K562 (cell line): Measurements from ENCODE around the gene CENPT. TPM values are rescaled to one million over a fixed set of nuclear protein-coding genes. Genes with fewer than 3 reads are reported as not detected.

ENCODE experiments used
- ARID3B ChIP-seq: fragments of 250-450 bp; sonication (Bioruptor Pico); IDR thresholded peaks from 2 replicates; pipeline ENCODE4 v1.4.0; 2020; ENCODE audit warnings: borderline replicate concordance
- ATF3 ChIP-seq, 2 experiments: fragments of 450-650 bp in 1 of 2; sonication (generic) in 1 of 2; formaldehyde crosslinking in 1 of 2; IDR thresholded peaks in 1 of 2; conservative IDR thresholded peaks in 1 of 2; 2 replicates each; pipeline versions ENCODE4 v1.6.1 to v1.8.1; 2016 to 2023; ENCODE audit warnings: mild to moderate bottlenecking in 2 of 2, moderate library complexity in 2 of 2, inconsistent platforms in 1 of 2, missing genetic modification reagents in 1 of 2
- CBFA2T2 ChIP-seq: fragments of 450-650 bp; conservative IDR thresholded peaks from 2 replicates; pipeline ENCODE4 v1.6.1; 2017; ENCODE audit warnings: mild to moderate bottlenecking
- GTF2A2 ChIP-seq: IDR thresholded peaks from 2 replicates; pipeline ENCODE4 v1.6.1; 2016; ENCODE audit warnings: mild to moderate bottlenecking, missing genetic modification characterization, missing compliant biosample characterization
- HMG20B ChIP-seq: fragments of 250-450 bp; sonication (Bioruptor Pico); IDR thresholded peaks from 2 replicates; pipeline ENCODE4 v1.5.0; 2021; ENCODE audit warnings: mild to moderate bottlenecking
- KAT8 ChIP-seq: fragments of 450-650 bp; IDR thresholded peaks from 2 replicates; pipeline ENCODE4 v1.6.1; 2016; ENCODE audit warnings: low read depth, mild to moderate bottlenecking
- LCOR ChIP-seq: sonication (generic); formaldehyde crosslinking; IDR thresholded peaks from 2 replicates; pipeline ENCODE4 v1.8.0; 2022; ENCODE audit warnings: mild to moderate bottlenecking, missing genetic modification reagents
- MLX ChIP-seq, 2 experiments: fragments of 450-650 bp in 1 of 2; sonication (generic) in 1 of 2; formaldehyde crosslinking; conservative IDR thresholded peaks; 2 replicates each; pipeline versions ENCODE4 v1.4.0 to v1.8.1; 2020 to 2022; ENCODE audit warnings: mild to moderate bottlenecking in 1 of 2, missing genetic modification reagents in 1 of 2
- NCOA1 ChIP-seq: fragments of 450-650 bp; IDR thresholded peaks from 2 replicates; pipeline ENCODE4 v1.6.1; 2016; ENCODE audit warnings: low read depth
- POLR2B ChIP-seq: fragments of 450-650 bp; IDR thresholded peaks from 2 replicates; pipeline ENCODE4 v1.6.1; 2018; ENCODE audit warnings: low read depth; ENCODE audit not compliant: partially characterized antibody
- PRMT5 ChIP-seq: sonication (generic); formaldehyde crosslinking; IDR thresholded peaks from 2 replicates; pipeline ENCODE4 v1.5.0; 2020; ENCODE audit warnings: missing genetic modification reagents
- SIRT6 ChIP-seq: IDR thresholded peaks from one replicate; pipeline ENCODE4 v1.6.1; 2012; ENCODE audit warnings: low read depth, mild to moderate bottlenecking, control low read depth, inconsistent platforms, low read length, moderate library complexity
- USF2 ChIP-seq: sonication (generic); formaldehyde crosslinking; IDR thresholded peaks from 2 replicates; pipeline ENCODE4 v1.5.0; 2020; ENCODE audit warnings: missing genetic modification reagents
- ZNF644 ChIP-seq: fragments of 200-800 bp; sonication (Bioruptor generic); IDR thresholded peaks from 2 replicates; pipeline ENCODE4 v1.6.1; 2016; ENCODE audit warnings: low read depth, missing genetic modification characterization, missing compliant biosample characterization
- ZNF695 ChIP-seq: fragments of 450-650 bp; formaldehyde crosslinking; IDR thresholded peaks from 2 replicates; pipeline ENCODE4 v1.4.0; 2020; ENCODE audit warnings: mild to moderate bottlenecking, moderate library complexity
- ZNF699 ChIP-seq: fragments of 250-450 bp; sonication (Bioruptor Pico); IDR thresholded peaks from 2 replicates; pipeline ENCODE4 v1.8.0; 2021; ENCODE audit warnings: mild to moderate bottlenecking, moderate library complexity; ENCODE audit not compliant: insufficient replicate concordance
- polyA plus RNA-seq, 8 experiments: library from polyadenylated mRNA; depleted of rRNA in 4 of 8; stranded (reverse) in 5 of 8; unstranded in 3 of 8; fragments of >200 nt; fragmentation: Nextera tagmentation in 2 of 8; fragmentation: Illumina TruSeq in 1 of 8; extraction: Ambion mirVana in 2 of 8; extraction: Trizol in 1 of 8; gene quantifications; 2 replicates each; pipeline versions ENCODE4 v1.2.1 to v1.2.3, GENCODE V29; 2011 to 2014; ENCODE audit warnings: inconsistent platforms in 1 of 8, missing spikeins in 1 of 8
- total RNA-seq, 7 experiments: library from RNA; depleted of rRNA in 6 of 7; stranded (reverse); fragments of >200 nt in 6 of 7; fragmentation: Illumina TruSeq in 2 of 7; extraction: Trizol in 2 of 7; gene quantifications; 2 replicates each; pipeline versions ENCODE4 v1.2.1 to v1.2.3, GENCODE V29; 2011 to 2021; ENCODE audit warnings: low replicate concordance in 1 of 7

The CENPT gene
- total and polyA plus RNA-seq, 9 of the 15 experiments (the other 6 are each of a cell fraction or from before 2014, with no cell fraction given), result 3.6 to 94.2 (median 44.1) TPM

- TF ChIP-seq USF2 (CRISPR knock-in tag), result no peak
- TF ChIP-seq ZNF644, result no peak
- no peak for TF ChIP-seq ARID3B (CRISPR knock-in tag)
- no peak for TF ChIP-seq MLX (CRISPR knock-in tag; conservative IDR thresholded peaks at IDR 0.05)
- no peak for TF ChIP-seq LCOR (CRISPR knock-in tag)
- no peak for TF ChIP-seq POLR2B
- no peak for TF ChIP-seq KAT8
- TF ChIP-seq NCOA1, result no peak
- no peak for TF ChIP-seq ZNF695 (CRISPR knock-in tag)
- no peak for TF ChIP-seq PRMT5 (CRISPR knock-in tag)
- no peak for TF ChIP-seq HMG20B (CRISPR knock-in tag)
- no peak for TF ChIP-seq ZNF699
- no peak for TF ChIP-seq CBFA2T2
- TF ChIP-seq SIRT6, result no peak
- peak; percentile 40; the same call in 1 of the 2 replicates for TF ChIP-seq ATF3 (IDR thresholded peaks at IDR 0.05)
- TF ChIP-seq ATF3 (CRISPR knock-in tag; conservative IDR thresholded peaks at IDR 0.05), result no peak
- no peak for TF ChIP-seq GTF2A2
Observed at GRCh38 chr16:67800338-67800926, 47.1 kb downstream of the CENPT start (continued).
